ENCODE measurements around the gene EXOC3L4. TPM values are rescaled to one million over a fixed set of nuclear protein-coding genes. Genes with fewer than 3 reads are reported as not detected.

EXOC3L4 gene
- total and polyA plus RNA-seq, 5 donors from 2014 or later: not detected

- Mint-ChIP-seq H3K27ac (no peak within 1 kb of the TSS), H3K36me3 (no peaks in the 10 kb centered on the region), H3K4me3 (no peak within 1 kb of the TSS), H3K4me1 (no peaks in the 10 kb centered on the region), H3K9me3 (peaks cover 0 to 4% (median 0%) of the 10 kb centered on the region in 7 donors), H3K27me3 (peaks cover 13% of the 10 kb centered on the region)
- H3K36me3 ChIP-seq (ENCODE audit: control insufficient read depth, insufficient read depth, low read length): no peaks in the 10 kb centered on the region
- H3K4me1 ChIP-seq (ENCODE audit: control insufficient read depth, insufficient read depth, low read length, poor library complexity, severe bottlenecking): no peaks in the 10 kb centered on the region
- ATAC-seq (ENCODE audit: low read depth in 2 of 2): no peak
- no peak within 1 kb of the TSS for H3K27ac ChIP-seq (ENCODE audit: insufficient read depth, low read length, poor library complexity, severe bottlenecking)
- DNase-seq: no peak
- no peak within 1 kb of the TSS for H3K4me3 ChIP-seq (ENCODE audit: low read depth, low read length)
- H3K27me3 ChIP-seq (ENCODE audit: control insufficient read depth, insufficient read depth, low read length): peaks cover 4% of the 10 kb centered on the region
- no peaks in the 10 kb centered on the region for H3K9me3 ChIP-seq (ENCODE audit: control insufficient read depth in 2 of 2, low read length in 2 of 2)
These were observed 10.3 kb upstream of the EXOC3L4 start, which contains the start of gene LBHD2 for GRCh38 chr14:103084021-103084919. TSS of gene LBHD2 (plus strand) at chr14:103084210. CDS start at chr14:103086013, 1,803 bp downstream.

- no peaks in the 10 kb centered on the region for H3K4me1 Mint-ChIP-seq
- Histone ChIP-seq H3K36me3 (ENCODE audit: control insufficient read depth, insufficient read depth, low read length) (no peaks in the 10 kb centered on the region), H3K4me3 (ENCODE audit: low read depth, low read length) (no peak overlapping the region), H3K4me1 (ENCODE audit: control insufficient read depth, insufficient read depth, low read length, poor library complexity, severe bottlenecking) (no peaks in the 10 kb centered on the region), H3K9me3 (ENCODE audit: control insufficient read depth in 2 of 2, low read length in 2 of 2) (no peaks in the 10 kb centered on the region), H3K27ac (ENCODE audit: insufficient read depth, low read length, poor library complexity, severe bottlenecking) (no peak overlapping the region), H3K27me3 (ENCODE audit: control insufficient read depth, insufficient read depth, low read length) (peaks cover 4% of the 10 kb centered on the region)
- H3K27me3 Mint-ChIP-seq: peaks cover 13% of the 10 kb centered on the region
- H3K36me3 Mint-ChIP-seq: no peaks in the 10 kb centered on the region
- no peak for ATAC-seq (ENCODE audit: low read depth in 2 of 2)
- peaks cover 0 to 4% (median 0%) of the 10 kb centered on the region in 7 donors for H3K9me3 Mint-ChIP-seq
- no peak for DNase-seq
- no peak overlapping the region for H3K4me3 Mint-ChIP-seq
- no peak overlapping the region for H3K27ac Mint-ChIP-seq
These were observed 9.1 kb upstream of the EXOC3L4 start for GRCh38 chr14:103085106-103086091.

GRCh38 chr14:103086771-103087342, 7.7 kb upstream of the EXOC3L4 start:
- H3K4me1 ChIP-seq (ENCODE audit: control insufficient read depth, insufficient read depth, low read length, poor library complexity, severe bottlenecking): peaks cover 9% of the 10 kb centered on the region
- Mint-ChIP-seq H3K27me3 (peaks cover 18% of the 10 kb centered on the region), H3K27ac (no peak overlapping the region), H3K36me3 (no peaks in the 10 kb centered on the region), H3K4me3 (no peak overlapping the region), H3K9me3 (peaks cover 0 to 4% (median 0%) of the 10 kb centered on the region in 7 donors), H3K4me1 (peaks cover 0 to 5% (median 0%) of the 10 kb centered on the region in 4 donors)
- no peaks in the 10 kb centered on the region for H3K36me3 ChIP-seq (ENCODE audit: control insufficient read depth, insufficient read depth, low read length)
- ATAC-seq (ENCODE audit: low read depth in 2 of 2) (no peak), DNase-seq (no peak)
- no peak overlapping the region for H3K27ac ChIP-seq (ENCODE audit: insufficient read depth, low read length, poor library complexity, severe bottlenecking)
- H3K27me3 ChIP-seq (ENCODE audit: control insufficient read depth, insufficient read depth, low read length): peaks cover 2% of the 10 kb centered on the region
- no peak overlapping the region for H3K4me3 ChIP-seq (ENCODE audit: low read depth, low read length)
- no peaks in the 10 kb centered on the region for H3K9me3 ChIP-seq (ENCODE audit: control insufficient read depth in 2 of 2, low read length in 2 of 2)

- Mint-ChIP-seq H3K4me3 (no peak overlapping the region), H3K9me3 (peaks cover 0 to 4% (median 0%) of the 10 kb centered on the region in 7 donors), H3K27me3 (peaks cover 18% of the 10 kb centered on the region), H3K27ac (no peak overlapping the region), H3K4me1 (peaks cover 0 to 7% (median 0%) of the 10 kb centered on the region in 4 donors), H3K36me3 (no peaks in the 10 kb centered on the region)
- H3K27me3 ChIP-seq (ENCODE audit: control insufficient read depth, insufficient read depth, low read length): no peaks in the 10 kb centered on the region
- no peak overlapping the region for H3K4me3 ChIP-seq (ENCODE audit: low read depth, low read length)
- H3K4me1 ChIP-seq (ENCODE audit: control insufficient read depth, insufficient read depth, low read length, poor library complexity, severe bottlenecking): peaks cover 9% of the 10 kb centered on the region
- no peaks in the 10 kb centered on the region for H3K9me3 ChIP-seq (ENCODE audit: control insufficient read depth in 2 of 2, low read length in 2 of 2)
- no peak for DNase-seq
- ATAC-seq (ENCODE audit: low read depth in 2 of 2): no peak
- H3K27ac ChIP-seq (ENCODE audit: insufficient read depth, low read length, poor library complexity, severe bottlenecking): no peak overlapping the region
- no peaks in the 10 kb centered on the region for H3K36me3 ChIP-seq (ENCODE audit: control insufficient read depth, insufficient read depth, low read length)
These were observed 7.1 kb upstream of the EXOC3L4 start for GRCh38 chr14:103087343-103087835.

GRCh38 chr14:103088921-103089320, 5.6 kb upstream of the EXOC3L4 start:
- peaks cover 9% of the 10 kb centered on the region for H3K4me1 ChIP-seq (ENCODE audit: control insufficient read depth, insufficient read depth, low read length, poor library complexity, severe bottlenecking)
- H3K27me3 Mint-ChIP-seq: peaks cover 18% of the 10 kb centered on the region
- no peak overlapping the region for H3K4me3 Mint-ChIP-seq
- H3K27me3 ChIP-seq (ENCODE audit: control insufficient read depth, insufficient read depth, low read length): no peaks in the 10 kb centered on the region
- no peak overlapping the region for H3K4me3 ChIP-seq (ENCODE audit: low read depth, low read length)
- no peaks in the 10 kb centered on the region for H3K36me3 Mint-ChIP-seq
- H3K36me3 ChIP-seq (ENCODE audit: control insufficient read depth, insufficient read depth, low read length): no peaks in the 10 kb centered on the region
- peaks cover 0 to 7% (median 0%) of the 10 kb centered on the region in 4 donors for H3K4me1 Mint-ChIP-seq
- H3K9me3 ChIP-seq (ENCODE audit: control insufficient read depth in 2 of 2, low read length in 2 of 2): no peaks in the 10 kb centered on the region
- peaks cover 0 to 4% (median 0%) of the 10 kb centered on the region in 7 donors for H3K9me3 Mint-ChIP-seq
- no peak overlapping the region for H3K27ac ChIP-seq (ENCODE audit: insufficient read depth, low read length, poor library complexity, severe bottlenecking)
- DNase-seq (no peak), ATAC-seq (ENCODE audit: low read depth in 2 of 2) (no peak)
- no peak overlapping the region for H3K27ac Mint-ChIP-seq

GRCh38 chr14:103089386-103090335, 4.9 kb upstream of the EXOC3L4 start:
- H3K36me3 ChIP-seq (ENCODE audit: control insufficient read depth, insufficient read depth, low read length): no peaks in the 10 kb centered on the region

More at GRCh38 chr14:103089386-103090335, 4.9 kb upstream of the EXOC3L4 start:
- peak overlapping the region in 1 of 4 donors; percentile 25 for H3K4me3 Mint-ChIP-seq
- H3K27ac Mint-ChIP-seq: no peak overlapping the region
- H3K27me3 Mint-ChIP-seq: peaks cover 18% of the 10 kb centered on the region
- H3K9me3 ChIP-seq (ENCODE audit: control insufficient read depth in 2 of 2, low read length in 2 of 2): no peaks in the 10 kb centered on the region
- no peak for ATAC-seq (ENCODE audit: low read depth in 2 of 2)
- no peak overlapping the region for H3K4me3 ChIP-seq (ENCODE audit: low read depth, low read length)
- no peak for DNase-seq
- H3K27me3 ChIP-seq (ENCODE audit: control insufficient read depth, insufficient read depth, low read length): no peaks in the 10 kb centered on the region
- peaks cover 0 to 7% (median 0%) of the 10 kb centered on the region in 4 donors for H3K4me1 Mint-ChIP-seq
- H3K4me1 ChIP-seq (ENCODE audit: control insufficient read depth, insufficient read depth, low read length, poor library complexity, severe bottlenecking): peaks cover 9% of the 10 kb centered on the region
- peaks cover 0 to 2% (median 0%) of the 10 kb centered on the region in 7 donors for H3K9me3 Mint-ChIP-seq
- no peak overlapping the region for H3K27ac ChIP-seq (ENCODE audit: insufficient read depth, low read length, poor library complexity, severe bottlenecking)
- H3K36me3 Mint-ChIP-seq: no peaks in the 10 kb centered on the region

Data from CD4-positive, CD25-positive, alpha-beta regulatory T cell (primary cell).